ENCODE data around the gene KRTAP10-6.

DNA sequence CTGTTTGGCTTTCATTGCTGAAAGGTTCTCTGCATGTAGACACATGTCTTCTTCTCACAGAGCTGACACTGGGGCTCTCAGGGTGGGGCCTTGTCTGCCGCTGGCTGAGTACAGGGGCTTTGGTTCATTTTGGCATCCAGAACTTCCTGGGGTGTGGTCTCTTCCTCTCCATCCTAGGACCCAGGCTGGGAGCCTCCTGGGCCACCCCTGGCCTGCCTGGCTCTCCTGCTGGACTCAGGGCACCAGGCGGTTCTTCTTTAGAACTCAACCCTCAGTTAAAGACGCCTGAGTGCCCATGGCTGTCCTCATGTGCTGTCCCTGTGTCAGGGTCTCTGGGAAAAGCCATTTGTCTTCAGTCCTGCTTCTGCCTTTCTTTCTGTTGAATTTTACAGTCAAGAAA is 6.4 kb downstream of the KRTAP10-6 start:
- TF ChIP-seq, protein P1, sequence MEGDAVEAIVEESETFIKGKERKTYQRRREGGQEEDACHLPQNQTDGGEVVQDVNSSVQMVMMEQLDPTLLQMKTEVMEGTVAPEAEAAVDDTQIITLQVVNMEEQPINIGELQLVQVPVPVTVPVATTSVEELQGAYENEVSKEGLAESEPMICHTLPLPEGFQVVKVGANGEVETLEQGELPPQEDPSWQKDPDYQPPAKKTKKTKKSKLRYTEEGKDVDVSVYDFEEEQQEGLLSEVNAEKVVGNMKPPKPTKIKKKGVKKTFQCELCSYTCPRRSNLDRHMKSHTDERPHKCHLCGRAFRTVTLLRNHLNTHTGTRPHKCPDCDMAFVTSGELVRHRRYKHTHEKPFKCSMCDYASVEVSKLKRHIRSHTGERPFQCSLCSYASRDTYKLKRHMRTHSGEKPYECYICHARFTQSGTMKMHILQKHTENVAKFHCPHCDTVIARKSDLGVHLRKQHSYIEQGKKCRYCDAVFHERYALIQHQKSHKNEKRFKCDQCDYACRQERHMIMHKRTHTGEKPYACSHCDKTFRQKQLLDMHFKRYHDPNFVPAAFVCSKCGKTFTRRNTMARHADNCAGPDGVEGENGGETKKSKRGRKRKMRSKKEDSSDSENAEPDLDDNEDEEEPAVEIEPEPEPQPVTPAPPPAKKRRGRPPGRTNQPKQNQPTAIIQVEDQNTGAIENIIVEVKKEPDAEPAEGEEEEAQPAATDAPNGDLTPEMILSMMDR (IDR thresholded peaks at IDR 0.05), result no peak
- TF ChIP-seq POLR2A (IDR thresholded peaks at IDR 0.05), result no peak
